CD4-positive, alpha-beta T cell treated with Interleukin-6 for 4 hours (primary cell): ENCODE data around the gene GPAM.

Experiments
- DNase-seq: peaks from one replicate; pipeline ENCODE4 v3.0.0-alpha.2; 2020; ENCODE audit warnings: mixed read lengths

GPAM gene

DNA sequence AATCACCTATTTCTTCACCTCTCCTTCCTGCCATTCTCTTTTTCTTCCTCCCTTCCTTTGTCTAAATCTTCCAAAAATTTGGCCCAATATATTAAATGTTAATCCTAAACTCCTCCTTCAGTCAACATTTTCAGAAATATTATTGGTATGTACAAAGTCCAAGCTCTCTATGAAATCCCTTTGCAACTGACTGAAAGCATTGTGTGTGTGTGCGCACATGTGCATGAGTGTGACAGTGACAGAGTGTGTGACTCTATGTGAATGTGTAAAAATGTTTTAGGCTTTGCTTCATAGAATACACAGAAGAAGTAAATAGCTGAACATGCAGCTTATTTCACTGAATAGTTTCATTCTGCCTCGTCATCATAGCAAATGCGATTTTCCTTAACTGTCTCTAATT lies 7.0 kb downstream of the GPAM start:
- no peak for DNase-seq

DNA sequence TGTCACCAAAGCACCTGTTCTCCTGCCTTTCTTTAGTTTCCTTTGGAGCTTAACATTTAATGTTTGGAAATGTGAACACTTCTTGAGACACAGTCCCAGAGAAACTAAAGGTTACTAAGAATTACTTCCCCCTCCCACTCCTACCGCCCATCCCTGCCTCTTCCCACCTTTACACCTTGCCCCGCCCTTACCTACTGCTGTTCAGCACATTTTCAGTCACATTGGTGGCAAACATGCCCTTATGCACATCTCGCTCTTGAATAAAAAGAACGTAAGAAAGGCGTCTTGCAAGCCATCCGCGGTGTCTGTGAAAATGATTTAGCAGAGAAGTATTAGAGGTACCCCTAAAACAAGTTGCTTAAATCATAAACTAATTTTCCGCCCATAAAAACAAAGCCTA lies 8.2 kb downstream of the GPAM start:
- no peak for DNase-seq

DNA sequence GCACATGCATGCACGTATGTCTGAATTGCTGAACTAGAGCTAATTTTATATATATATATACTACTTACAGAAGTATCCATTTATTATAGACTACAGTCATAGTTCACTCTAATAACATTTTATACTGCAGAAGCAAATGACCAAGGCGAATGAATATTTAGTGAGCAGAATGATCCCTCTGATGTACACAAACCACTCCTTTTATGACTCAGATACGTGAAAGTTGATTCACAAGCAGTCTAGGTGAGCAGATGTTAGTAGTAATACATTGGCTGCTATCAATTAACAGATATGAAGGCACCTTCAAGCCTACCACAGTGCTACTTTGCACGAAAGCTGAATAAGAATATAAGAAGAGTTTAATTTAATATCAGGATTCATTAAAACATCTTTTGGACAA lies 10.4 kb downstream of the GPAM start:
- DNase-seq: no peak

DNA sequence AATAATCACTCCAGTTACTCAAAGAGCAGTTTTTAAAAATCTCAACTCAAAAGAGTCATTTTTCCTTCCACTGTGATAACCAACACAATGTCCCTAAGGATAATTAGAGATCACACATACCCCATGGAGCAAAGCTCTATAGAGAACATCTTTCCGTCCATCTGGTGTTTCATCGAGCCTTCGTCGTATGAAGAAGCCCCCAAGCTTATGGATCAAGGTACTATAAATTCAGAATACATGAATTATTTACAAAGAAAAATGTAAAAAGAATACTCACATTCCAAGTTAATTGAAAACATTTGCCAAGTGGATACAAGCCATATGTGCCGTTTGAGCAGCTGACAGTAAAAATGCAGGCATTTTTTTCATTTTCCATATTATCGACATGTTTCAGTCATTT lies 14.8 kb downstream of the GPAM start:
- DNase-seq: no peak

DNA sequence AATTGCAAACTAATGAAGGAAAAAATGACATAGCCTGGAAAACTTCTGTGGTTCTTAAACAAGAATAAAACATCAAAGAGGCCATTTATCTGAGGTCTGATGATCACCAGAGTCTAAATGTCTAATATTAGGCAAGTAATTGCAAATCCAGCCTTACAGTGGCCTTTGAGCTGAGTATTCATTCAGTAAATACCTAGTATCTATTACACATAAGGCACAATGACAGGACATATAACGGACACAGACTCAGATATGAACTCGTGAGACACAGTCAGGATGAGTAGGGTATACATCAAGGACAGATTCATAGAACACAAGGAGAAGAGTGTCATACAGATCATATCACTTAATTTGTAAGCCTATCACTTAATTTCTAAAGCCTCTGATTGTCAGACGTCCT lies 16.8 kb downstream of the GPAM start:
- no peak for DNase-seq

DNA sequence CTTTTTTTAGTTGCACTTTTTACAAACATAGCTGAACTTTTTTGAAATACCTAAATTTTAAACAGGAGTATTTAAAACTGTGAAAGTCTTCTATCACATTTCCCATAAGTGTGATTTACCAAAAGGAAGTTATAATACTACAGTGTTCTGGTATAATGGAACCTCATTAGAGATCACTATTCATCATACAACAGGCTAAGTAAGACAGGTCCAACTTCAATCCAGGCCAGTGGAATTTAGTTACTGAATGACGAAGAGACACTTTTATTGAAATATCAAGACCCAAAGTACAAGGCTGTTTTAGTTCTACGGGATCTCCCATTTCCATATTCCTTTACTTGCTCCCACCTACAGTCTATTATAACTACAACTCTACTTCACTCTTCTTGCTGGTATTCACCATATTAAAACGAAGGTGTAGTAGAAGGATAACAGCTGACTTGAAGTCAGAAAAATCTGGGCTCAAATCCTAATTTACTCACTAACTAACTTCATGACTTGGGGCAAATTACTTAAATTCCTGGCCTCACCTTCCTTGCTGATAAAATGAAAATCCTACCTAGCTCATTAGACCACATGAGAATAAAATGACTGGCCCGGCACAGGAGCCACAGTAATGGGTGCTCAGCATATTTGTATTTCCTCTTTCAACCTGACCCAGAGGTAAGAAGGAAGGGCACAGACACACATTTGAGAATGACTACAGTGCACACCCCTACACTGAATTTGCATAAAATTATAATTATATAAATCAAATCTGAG lies 21.6 kb downstream of the GPAM start:
- no peak for DNase-seq

DNA sequence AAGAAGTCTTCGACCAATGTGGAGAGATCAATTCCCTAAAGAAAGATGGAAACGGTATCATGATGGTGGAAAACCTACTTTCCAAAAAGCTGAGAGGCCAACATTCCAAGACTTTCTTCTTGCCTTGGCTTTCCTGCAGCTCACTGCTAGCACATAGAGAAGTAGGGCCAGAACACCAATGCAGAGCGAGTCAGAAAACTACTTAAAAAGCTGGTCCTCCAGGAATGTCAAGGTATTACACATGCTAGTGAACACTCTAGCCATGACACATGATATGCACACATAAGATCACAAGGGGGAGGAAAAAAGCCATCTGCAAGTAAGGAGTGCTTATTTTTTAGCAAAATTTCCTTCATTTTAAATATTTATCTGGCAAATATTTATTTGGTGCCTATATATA lies 22.7 kb downstream of the GPAM start:
- no peak for DNase-seq

DNA sequence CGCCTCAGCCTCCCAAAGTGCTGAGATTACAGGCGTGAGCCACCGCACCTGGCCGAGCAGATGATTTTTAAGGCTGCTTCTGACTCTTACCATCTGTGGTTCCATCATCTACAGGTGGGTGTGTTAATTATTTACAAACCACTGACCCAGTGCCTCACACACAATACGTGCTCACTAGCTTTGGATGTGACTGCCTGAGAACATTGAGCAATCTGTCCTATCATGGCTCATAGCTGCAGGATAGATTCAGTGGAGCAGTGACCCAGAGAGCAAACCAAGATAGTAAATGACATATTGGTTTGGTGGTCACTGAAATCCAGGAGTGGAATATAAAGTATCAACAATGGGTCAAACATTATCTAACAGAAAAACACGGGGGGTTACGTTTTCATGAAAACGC lies 24.1 kb downstream of the GPAM start:
- DNase-seq: no peak

DNA sequence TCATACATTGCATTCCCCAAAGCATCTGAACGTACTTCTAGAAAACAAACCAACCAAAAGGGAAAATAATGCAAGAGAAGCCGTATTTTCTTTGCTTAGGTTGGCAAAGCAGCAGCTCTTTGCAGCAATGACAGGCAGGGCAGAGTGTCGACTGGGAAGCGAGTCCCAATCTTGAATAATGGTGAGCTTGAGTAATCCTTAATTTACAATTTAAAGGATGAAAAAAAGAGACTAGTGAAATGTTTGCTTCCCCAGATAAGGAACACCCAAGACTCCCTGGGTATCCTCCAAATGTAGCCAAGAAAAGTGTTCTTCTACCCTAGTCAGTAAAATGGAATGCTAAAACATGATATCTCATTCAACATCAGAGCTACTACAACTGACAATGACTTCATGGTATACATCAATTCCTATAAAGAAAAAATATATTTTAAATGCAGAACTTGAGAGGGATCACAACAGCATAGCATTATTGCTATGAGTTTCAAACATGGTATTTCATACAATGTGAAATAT lies 32.0 kb downstream of the GPAM start:
- no peak for DNase-seq

DNA sequence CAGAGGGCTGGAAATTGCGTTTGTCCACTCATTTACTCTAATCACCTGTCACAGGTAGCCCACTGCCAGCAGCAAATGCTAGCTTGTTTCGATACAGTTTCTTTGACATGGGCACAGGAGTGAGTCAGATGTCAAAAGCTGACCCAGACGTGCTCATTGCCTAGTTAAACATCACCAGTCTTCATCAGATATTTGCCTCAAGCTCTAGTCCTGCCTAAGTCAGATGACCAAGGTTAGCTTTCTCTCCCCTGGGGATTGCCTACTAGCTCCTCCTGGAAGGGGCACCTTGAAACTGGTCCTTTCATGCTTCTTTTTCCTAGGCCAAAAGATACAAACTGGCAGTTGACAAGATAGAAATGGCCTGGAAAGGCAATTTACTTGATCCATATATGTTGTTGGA lies 35.2 kb downstream of the GPAM start:
- no peak for DNase-seq

DNA sequence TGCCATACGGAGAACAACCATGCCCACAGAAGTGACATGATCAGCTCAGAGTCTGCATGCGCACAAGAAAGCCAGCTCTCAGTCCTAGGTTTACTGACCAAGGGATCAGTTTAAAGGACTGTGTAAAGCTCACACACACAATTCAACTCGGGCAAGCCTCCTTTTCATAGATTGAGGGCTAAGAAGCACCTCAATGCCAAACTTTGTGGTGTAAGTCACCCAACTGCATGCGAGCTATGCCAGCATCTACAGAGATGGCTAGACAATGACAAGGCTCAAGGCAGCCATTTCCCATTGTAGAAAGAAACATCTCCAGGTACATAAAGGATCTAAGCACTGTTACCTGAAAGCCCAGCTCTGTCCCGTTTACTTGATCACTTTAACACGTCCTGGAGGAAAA lies 36.8 kb downstream of the GPAM start:
- no peak for DNase-seq

DNA sequence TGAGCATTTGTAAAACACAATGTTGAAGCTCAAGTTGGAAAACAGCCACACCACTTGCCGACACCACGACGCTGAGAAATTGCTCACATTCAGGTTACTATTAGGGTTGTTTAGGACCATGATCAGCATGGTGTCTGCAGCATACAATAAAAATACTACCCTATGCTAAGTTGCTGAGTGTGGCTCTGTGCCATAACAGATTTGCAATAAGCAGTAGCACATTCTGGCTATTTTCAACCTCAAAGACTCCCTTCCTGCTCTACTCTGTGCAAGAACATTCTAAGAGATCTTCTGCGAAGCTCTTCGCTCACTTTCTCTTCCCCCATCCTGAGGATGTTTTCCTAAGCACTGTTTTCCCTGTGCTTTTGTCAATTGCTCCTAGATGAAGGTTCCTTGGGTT lies 38.3 kb downstream of the GPAM start:
- no peak for DNase-seq

DNA sequence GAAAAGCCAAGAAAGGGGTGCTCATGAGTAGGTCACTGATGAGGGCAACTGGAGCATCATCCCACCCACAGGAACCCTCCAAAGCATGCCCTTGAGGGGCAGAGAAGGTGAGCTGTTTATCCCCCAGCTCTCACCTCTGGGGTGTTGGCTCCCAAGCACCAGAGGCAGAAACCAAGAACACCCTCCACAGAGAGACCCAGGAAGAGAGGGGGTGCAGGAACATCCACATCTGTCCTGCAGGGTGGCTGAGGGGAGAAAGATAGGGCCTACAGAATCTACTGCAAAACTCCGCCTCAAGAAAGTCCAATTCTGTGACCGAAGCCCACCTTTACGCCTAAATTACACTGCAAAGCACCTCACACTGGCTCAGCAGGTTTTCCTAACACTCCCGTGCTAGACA lies 40.1 kb downstream of the GPAM start:
- DNase-seq: no peak

DNA sequence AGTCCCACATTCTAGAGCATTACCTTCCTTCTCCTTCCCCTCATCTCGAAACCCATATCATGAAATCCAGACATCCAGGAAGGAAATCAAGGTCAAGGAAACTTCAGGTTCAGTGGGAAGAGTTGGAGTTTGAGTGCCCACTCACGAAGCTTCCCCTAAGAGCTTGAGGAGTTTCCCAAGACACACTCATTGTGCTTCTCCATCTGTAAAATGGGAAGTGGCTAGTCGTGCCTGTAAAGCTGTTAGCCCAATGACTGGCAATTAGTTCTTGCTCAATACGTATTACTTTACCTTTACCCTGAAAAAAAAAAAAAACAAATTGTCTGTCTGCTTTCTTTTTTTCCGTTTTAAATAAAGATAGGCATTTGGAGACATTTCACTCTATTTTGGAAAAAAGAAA lies 42.3 kb downstream of the GPAM start:
- DNase-seq: no peak

DNA sequence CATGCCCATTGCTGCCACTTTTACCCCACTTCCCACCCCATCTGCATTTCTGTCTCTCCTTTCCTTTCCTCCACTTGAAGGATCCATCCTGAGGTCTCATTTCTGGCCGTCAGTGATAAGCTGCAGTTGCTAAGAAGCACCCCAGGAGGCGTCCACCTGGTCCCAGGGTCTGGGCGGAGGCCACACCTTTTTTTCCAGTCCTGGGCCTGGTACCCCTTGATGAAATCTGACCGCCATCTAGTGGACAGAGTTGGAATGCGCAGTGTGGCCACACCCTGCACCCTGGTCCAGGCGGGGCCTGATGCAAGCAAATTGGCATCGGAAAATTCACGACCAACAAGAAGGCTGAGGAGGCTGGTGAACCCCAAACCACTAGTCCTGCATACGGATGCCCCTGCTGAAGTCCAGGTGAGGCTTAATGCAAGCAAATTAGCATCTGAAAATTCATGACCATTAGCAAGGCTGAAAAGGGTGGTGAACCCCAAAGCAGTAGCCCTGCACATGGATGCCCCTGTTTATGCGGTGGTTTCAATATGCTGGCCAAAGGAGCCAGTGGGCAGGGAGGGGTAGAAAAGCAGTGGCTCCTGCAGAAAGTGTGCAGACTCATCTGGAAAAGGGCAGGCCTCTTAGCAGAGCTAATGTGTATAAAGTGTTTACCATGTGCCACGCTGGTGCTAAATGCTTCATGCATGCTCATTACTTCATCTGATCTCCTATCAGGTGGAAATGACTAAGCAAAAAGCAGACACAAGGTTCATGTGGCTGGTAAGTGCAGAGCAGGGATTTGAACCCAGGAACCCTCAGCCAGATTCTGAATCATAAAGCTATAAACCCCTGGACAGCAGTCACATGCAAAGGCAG lies 43.2 kb downstream of the GPAM start:
- DNase-seq: peak; percentile 60

DNA sequence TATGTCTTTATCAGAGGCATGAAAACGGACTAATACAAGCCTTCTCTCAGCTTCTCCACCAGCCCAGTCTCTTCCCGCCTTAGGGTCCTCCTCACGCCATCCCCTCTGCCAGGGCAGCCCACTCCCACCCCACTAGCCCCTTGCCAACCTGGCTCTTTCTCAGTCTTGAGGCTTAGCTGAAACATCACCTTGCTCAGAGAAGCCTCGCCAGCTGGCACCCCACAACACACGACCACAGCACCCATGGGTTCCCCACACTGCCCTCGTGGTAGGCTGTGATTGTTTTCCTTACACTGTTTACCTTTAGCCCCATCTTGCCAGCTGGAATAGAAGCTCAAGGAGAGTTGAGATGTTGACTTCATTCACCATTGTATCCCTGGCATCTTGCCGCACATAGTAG lies 44.4 kb downstream of the GPAM start:
- DNase-seq: no peak

DNA sequence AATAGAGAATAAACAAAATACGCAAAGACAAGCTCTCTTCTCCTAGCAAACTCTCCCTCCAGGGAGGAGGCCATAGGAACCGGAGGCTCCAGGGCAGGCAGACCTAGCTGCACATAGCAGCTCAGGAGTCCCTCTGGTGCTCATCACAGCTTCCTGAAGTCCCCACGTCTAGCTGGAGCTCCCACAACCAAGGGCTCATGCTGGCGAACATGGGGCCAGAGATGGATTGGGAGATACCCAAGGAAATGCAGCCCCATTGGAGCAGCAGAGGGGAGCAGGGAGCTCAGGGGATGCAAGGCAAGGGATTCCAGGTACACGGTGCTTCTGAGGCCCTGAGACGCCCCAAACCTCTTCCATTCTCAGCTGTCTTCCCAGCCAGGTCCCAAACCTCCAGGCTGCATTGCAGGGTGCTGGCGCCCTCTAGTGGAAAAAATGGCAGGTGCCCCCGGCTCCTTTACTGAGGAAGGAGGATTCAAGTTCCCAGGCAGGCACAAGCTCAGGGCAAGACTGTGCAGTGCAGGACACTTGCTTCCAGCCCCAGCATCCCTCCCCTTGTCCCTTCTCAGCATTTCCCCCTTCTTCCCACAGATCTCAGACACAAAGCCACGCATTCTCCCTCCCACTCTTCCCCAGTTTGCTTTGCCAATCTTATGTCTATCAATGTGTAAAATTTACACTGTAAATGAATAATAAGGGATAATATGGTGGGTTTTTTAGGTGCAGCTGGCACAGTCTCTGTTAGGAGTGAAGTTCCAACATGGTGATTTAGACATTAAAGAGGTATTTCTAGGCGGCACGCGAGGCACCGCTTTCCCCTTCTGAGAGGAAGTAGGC lies 46.2 kb downstream of the GPAM start:
- DNase-seq: peak; percentile 57

DNA sequence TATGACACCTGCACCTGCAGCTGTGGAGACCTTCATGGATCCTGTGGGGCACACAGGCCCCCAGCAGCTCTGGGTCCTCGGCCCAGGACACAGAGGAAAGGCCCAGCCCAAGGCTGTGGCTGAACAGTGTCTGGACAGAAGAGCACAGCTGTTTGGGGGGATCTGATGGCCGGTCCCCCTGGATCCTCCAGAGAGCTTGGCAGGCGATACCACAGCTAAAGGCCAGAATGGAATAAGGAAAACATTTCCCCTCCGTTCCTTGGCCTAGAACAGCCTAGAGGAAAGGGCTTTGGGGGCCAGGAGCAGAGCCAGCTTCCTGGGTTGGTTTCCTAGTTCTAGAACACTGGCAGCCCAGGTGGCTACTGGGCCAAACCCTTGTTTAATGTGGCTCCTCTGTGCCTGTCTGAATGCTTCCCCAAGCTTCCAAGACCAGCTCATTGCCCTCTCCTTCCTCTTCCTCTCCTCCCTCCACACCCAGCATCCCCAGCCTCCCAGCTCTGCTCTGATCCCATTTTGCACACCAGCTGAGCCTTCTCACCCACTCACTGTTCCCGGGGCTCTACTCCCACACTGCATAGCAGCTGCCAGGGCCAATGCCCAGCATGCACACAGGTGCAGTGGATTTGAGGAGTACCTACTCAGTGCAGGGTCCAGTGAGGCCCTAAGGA lies 46.9 kb downstream of the GPAM start:
- no peak for DNase-seq

DNA sequence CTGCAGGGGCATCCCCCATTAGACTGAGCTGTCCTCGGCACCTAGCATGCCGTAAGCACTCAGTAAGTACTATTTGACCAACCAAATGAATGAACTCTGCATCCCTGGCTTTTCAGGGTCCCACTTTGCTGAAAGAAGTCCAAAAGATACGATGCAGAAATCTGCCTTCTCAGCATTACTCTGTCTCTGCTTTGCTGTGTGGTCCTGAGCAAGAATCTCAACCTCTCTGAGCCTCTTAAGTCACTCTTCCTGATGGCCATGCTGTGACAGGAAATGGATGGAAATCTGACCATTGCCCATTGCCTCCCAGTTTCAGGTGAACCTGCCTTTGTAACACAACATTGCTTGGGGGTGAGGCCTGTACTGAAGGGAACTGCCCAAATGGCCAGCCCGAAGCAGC lies 48.0 kb downstream of the GPAM start:
- no peak for DNase-seq

DNA sequence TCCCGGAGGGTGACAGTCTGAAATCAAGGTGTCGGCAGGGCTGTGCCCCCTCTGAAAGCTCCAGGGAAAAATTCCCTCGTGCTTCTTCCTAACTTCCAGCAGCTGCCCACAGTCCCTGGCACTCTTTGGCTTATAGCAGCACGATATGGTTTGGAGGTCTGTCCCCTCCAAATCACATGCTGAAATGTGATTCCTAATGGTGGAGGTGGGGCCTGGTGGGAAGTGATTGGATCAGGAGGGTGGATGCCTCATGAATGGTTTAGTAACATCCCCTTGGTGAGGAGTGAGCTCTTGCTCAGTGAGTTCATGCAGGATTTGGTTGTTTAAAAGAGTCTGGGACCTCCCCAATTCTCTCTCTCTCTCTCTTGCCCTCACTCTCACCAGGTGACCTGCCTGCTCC lies 51.1 kb downstream of the GPAM start:
- DNase-seq: no peak

DNA sequence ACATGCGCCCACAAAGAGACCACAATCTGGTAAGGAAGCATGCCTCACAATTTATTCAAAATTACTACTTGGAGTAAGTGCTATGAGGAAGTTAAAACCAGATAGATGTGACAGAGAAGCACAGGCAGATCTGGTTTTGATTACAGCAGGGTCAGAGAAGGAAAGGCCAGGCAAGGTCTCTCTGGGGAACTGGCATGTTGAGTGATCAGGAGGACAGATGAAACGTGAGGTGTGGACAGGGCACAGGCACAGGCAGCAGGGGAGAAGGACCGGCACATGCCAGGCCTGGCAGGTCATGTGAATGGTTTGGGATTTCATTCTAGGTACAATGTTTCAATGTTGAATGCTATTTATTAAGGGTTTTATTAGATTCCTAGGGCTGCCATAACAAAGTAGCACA lies 51.6 kb downstream of the GPAM start:
- DNase-seq: no peak

DNA sequence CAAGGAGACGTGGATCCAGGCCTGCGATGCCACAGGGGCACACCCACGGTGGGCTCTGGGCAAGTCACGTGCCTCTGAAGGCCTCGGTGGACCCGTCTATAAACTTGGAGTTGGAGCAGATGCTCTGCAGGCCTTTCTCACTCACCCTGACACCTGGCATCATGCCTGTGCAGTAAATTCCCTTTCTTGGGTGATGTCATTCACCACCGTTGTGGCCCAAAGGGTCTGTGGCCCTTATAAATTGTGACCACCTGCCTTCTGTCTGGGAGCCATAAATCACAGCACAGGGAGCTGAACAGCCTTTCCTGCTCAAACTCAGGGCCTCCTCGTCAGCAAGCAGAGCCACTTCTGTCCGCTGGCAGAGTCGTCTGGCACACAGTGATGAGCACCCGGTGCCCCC lies 52.2 kb downstream of the GPAM start:
- no peak for DNase-seq

DNA sequence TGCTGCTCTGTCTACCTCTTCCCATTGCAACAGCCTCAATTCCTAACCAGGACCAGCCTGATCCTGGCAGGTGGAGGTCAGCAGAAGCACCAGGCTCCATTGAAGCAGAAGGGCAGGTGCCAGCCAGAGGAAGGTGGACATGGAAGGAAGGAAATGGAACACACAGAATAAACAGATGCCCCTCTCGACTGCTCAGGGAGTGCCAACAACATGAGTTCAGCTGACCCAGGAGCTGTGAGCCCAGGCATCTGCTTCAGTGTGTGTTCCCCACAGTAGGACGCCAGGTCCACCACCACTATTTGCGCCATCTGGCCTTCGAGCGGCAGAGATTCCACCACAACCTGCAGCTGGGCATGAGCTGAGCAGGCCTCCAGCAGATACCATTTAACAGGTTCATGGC lies 56.7 kb downstream of the GPAM start:
- no peak for DNase-seq
